Neural cell (in vitro differentiated cells): ENCODE measurements around the gene ADAD1.

Experiments used
- CTCF ChIP-seq: fragments of 450-650 bp; IDR thresholded peaks from 2 replicates; pipeline ENCODE4 v1.5.1; 2014; ENCODE audit warnings: antibody characterized with exemption, mild to moderate bottlenecking, moderate library complexity; ENCODE audit not compliant: poor library complexity, severe bottlenecking
- EP300 ChIP-seq: fragments of 450-650 bp; conservative IDR thresholded peaks from 2 replicates; pipeline ENCODE4 v1.6.1; 2014; ENCODE audit warnings: antibody characterized with exemption, mild to moderate bottlenecking, moderate library complexity; ENCODE audit not compliant: poor library complexity, severe bottlenecking
- EZH2 ChIP-seq: fragments of 200-600, 300-800 bp; shearing (Covaris generic), sonication (generic); IDR thresholded peaks from 2 replicates; pipeline ENCODE4 v1.6.1; 2014; ENCODE audit warnings: antibody characterized with exemption, low read length, borderline replicate concordance, mild to moderate bottlenecking; ENCODE audit not compliant: insufficient read depth, poor library complexity, severe bottlenecking
- MXI1 ChIP-seq: fragments of 450-650 bp; conservative IDR thresholded peaks from 2 replicates; pipeline ENCODE4 v1.6.1; 2014; ENCODE audit warnings: antibody characterized with exemption, mild to moderate bottlenecking; ENCODE audit not compliant: poor library complexity, severe bottlenecking
- POLR2AphosphoS5 ChIP-seq: IDR thresholded peaks from 2 replicates; pipeline ENCODE4 v1.6.1; 2012
- RAD21 ChIP-seq: fragments of 450-650 bp; conservative IDR thresholded peaks from 2 replicates; pipeline ENCODE4 v1.6.1; 2014; ENCODE audit warnings: antibody characterized with exemption, mild to moderate bottlenecking, moderate library complexity
- REST ChIP-seq: IDR thresholded peaks from 2 replicates; pipeline ENCODE4 v1.6.1; 2012; ENCODE audit warnings: borderline replicate concordance
- SMC3 ChIP-seq: fragments of 450-650 bp; conservative IDR thresholded peaks from 2 replicates; pipeline ENCODE4 v1.6.1; 2014; ENCODE audit warnings: antibody characterized with exemption, mild to moderate bottlenecking, moderate library complexity; ENCODE audit not compliant: poor library complexity
- TAF1 ChIP-seq: IDR thresholded peaks from 2 replicates; pipeline ENCODE4 v1.6.1; 2012; ENCODE audit warnings: low read depth

- TF ChIP-seq CTCF: no peak
- TF ChIP-seq EZH2: no peak
- TF ChIP-seq POLR2AphosphoS5: no peak
- TF ChIP-seq REST: no peak
- TF ChIP-seq TAF1: no peak
- TF ChIP-seq EP300: no peak
- TF ChIP-seq SMC3: no peak
- no peak for TF ChIP-seq RAD21
- TF ChIP-seq MXI1: no peak
Measured at GRCh38 chr4:122356317-122356808, 22.4 kb upstream of the ADAD1 start.
